Muscle layer of duodenum (tissue), 2 donors: Measurements from ENCODE around the gene DNAJC2.

Experiments used
- H3K27ac ChIP-seq: one replicate; pipeline ENCODE4 v1.7.0; 2013; ENCODE audit warnings: mild to moderate bottlenecking, low read length
- H3K27me3 ChIP-seq: one replicate; pipeline ENCODE4 v1.7.0; 2013; ENCODE audit warnings: low read depth, mild to moderate bottlenecking, control low read depth, low read length
- H3K36me3 ChIP-seq, 2 donors: one replicate each; pipeline ENCODE4 v1.7.0; 2013; ENCODE audit warnings: low read length in 2 of 2, control low read depth in 1 of 2, mild to moderate bottlenecking in 1 of 2; ENCODE audit not compliant: insufficient read depth in 2 of 2, control insufficient read depth in 1 of 2
- H3K4me1 ChIP-seq, 2 donors: one replicate each; pipeline ENCODE4 v1.7.0; 2013; ENCODE audit warnings: low read length in 2 of 2, mild to moderate bottlenecking in 2 of 2, control low read depth in 1 of 2, moderate library complexity in 1 of 2; ENCODE audit not compliant: insufficient read depth in 2 of 2, control insufficient read depth in 1 of 2
- H3K4me3 ChIP-seq, 2 donors: one replicate each; pipeline ENCODE4 v1.7.0; 2013; ENCODE audit warnings: low read length in 2 of 2, low read depth in 1 of 2, mild to moderate bottlenecking in 1 of 2
- H3K9me3 ChIP-seq, 2 donors: one replicate each; pipeline ENCODE4 v1.7.0; 2013; ENCODE audit warnings: low read length in 2 of 2, control low read depth in 1 of 2, mild to moderate bottlenecking in 1 of 2; ENCODE audit not compliant: control insufficient read depth in 1 of 2
- donor health status: healthy.

The DNAJC2 gene, protein sequence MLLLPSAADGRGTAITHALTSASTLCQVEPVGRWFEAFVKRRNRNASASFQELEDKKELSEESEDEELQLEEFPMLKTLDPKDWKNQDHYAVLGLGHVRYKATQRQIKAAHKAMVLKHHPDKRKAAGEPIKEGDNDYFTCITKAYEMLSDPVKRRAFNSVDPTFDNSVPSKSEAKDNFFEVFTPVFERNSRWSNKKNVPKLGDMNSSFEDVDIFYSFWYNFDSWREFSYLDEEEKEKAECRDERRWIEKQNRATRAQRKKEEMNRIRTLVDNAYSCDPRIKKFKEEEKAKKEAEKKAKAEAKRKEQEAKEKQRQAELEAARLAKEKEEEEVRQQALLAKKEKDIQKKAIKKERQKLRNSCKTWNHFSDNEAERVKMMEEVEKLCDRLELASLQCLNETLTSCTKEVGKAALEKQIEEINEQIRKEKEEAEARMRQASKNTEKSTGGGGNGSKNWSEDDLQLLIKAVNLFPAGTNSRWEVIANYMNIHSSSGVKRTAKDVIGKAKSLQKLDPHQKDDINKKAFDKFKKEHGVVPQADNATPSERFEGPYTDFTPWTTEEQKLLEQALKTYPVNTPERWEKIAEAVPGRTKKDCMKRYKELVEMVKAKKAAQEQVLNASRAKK

GRCh38 chr7:103344453-103345149 lies at the start of gene DNAJC2:
DNAJC2 (minus strand) TSS chr7:103344767; CDS start chr7:103344622, 145 bp downstream.
- peak within 1 kb of the TSS; percentile 90 to 93 for H3K4me3 ChIP-seq
- H3K9me3 ChIP-seq, result no peaks in the 10 kb centered on the region
- peaks cover 11 to 33% of the 10 kb centered on the region in 2 donors for H3K4me1 ChIP-seq
- peak within 1 kb of the TSS; percentile 90 for H3K27ac ChIP-seq
- H3K36me3 ChIP-seq, result peaks cover 11 to 22% of the 10 kb centered on the region in 2 donors
- no peaks in the 10 kb centered on the region for H3K27me3 ChIP-seq

DNA sequence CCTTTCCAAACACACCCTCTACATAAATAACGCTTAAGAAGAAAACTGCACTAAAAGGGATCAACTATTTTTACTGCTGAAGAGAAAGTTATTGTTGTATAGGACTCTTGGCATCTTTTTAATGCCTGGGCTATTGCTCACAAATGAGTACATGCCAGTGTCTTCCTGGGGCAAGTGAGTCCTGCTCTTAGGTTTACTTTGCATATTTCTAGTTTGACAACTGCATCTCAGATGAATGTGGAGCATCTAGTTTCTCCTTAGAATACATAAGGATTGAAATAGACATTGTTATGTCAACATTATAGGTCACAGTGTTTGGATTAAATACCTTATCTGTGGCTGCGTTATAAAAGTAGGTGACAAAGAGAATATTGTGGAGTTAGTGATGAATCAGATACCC lies 47.4 kb upstream of the DNAJC2 start:
- Histone ChIP-seq H3K36me3 (no peaks in the 10 kb centered on the region), H3K4me3 (no peak overlapping the region), H3K9me3 (no peaks in the 10 kb centered on the region), H3K27ac (no peak overlapping the region), H3K27me3 (no peaks in the 10 kb centered on the region), H3K4me1 (no peaks in the 10 kb centered on the region)

DNA sequence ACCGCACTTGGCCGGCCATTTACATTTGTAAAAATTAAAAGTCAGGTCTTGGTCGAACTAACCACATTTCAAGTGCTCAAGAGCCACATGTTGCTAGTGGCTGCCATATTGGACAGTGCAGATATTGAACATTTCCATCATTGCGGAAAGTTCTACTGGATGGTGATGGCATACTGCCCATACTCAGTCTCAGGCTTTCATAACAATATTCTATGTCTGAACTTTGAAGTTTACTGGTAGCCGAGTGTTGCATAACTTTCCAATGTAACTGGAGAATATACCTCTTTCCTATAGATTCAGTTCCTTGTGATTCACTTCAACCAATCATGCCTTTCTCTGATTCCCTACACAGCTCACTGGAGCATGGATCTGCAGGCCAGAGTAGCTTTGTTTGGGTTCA lies 46.6 kb upstream of the DNAJC2 start:
- H3K27me3 ChIP-seq, result no peaks in the 10 kb centered on the region
- no peaks in the 10 kb centered on the region for H3K9me3 ChIP-seq
- no peak overlapping the region for H3K27ac ChIP-seq
- H3K4me3 ChIP-seq, result no peak overlapping the region
- no peaks in the 10 kb centered on the region for H3K36me3 ChIP-seq
- H3K4me1 ChIP-seq, result no peaks in the 10 kb centered on the region

DNA sequence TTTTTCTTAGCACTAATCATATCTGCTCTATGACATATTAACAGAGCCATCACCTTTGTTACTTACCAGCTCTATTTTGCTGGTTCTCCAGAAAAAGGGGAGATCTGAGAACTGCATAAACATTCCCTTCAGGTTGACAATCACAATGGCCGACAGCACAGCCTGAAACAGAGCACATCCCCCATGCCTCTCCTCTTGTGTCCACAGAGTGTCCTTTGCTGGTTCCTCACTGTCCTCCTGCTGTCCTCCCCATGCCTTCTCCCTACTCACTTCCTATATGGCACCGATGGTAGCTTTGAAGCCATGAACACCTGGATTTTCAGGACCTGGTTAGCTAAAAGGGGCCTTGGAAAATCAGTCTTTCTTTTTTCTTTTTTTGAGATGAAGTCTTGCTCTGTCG lies 44.7 kb upstream of the DNAJC2 start:
- Histone ChIP-seq H3K36me3 (no peaks in the 10 kb centered on the region), H3K27ac (no peak overlapping the region), H3K4me1 (no peaks in the 10 kb centered on the region), H3K4me3 (no peak overlapping the region), H3K9me3 (no peaks in the 10 kb centered on the region), H3K27me3 (no peaks in the 10 kb centered on the region)

DNA sequence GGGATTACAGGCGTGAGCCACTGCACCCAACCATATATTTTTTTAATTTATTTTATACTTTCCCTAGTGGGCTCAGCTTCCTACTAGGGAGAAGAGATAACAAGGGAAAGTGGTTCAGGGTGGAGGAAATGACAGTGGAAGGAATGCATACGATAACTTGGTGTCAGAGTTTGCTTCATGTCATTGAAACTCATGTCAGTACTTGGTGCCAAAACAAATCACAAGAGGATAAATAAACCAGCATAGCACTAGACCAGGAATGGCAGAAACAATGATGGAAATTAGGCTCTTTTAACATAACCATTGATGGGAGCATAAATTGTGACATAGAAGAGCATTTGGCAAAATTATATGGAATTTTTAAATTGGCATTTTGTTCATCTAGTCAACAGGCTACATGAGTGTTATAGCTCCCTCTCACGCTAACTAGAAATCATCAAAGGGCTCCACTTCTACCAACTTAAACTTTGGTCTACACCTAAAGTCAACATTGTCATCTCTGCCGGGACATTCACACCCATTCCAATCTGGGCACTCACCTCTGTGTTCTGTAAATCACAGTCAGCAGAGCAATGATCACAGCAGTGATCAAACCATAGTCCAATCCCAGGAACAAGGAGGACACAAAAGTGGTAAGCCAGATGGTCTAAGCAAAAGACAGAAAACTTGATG lies 44.0 kb upstream of the DNAJC2 start:
- H3K4me3 ChIP-seq, result no peak overlapping the region
- H3K27me3 ChIP-seq, result no peaks in the 10 kb centered on the region
- H3K36me3 ChIP-seq, result no peaks in the 10 kb centered on the region
- no peaks in the 10 kb centered on the region for H3K4me1 ChIP-seq
- no peaks in the 10 kb centered on the region for H3K9me3 ChIP-seq
- no peak overlapping the region for H3K27ac ChIP-seq

- no peak overlapping the region for H3K27ac ChIP-seq
- no peaks in the 10 kb centered on the region for H3K9me3 ChIP-seq
- H3K36me3 ChIP-seq, result no peaks in the 10 kb centered on the region
- H3K4me3 ChIP-seq, result no peak overlapping the region
- no peaks in the 10 kb centered on the region for H3K27me3 ChIP-seq
- H3K4me1 ChIP-seq, result no peaks in the 10 kb centered on the region
These were observed 42.7 kb upstream of the DNAJC2 start for GRCh38 chr7:103387242-103387641.

- no peaks in the 10 kb centered on the region for H3K4me1 ChIP-seq
- no peaks in the 10 kb centered on the region for H3K9me3 ChIP-seq
- no peak overlapping the region for H3K27ac ChIP-seq
- H3K27me3 ChIP-seq, result no peaks in the 10 kb centered on the region
- H3K36me3 ChIP-seq, result no peaks in the 10 kb centered on the region
- no peak overlapping the region for H3K4me3 ChIP-seq
These were observed 37.5 kb upstream of the DNAJC2 start for GRCh38 chr7:103382032-103382402.

DNA sequence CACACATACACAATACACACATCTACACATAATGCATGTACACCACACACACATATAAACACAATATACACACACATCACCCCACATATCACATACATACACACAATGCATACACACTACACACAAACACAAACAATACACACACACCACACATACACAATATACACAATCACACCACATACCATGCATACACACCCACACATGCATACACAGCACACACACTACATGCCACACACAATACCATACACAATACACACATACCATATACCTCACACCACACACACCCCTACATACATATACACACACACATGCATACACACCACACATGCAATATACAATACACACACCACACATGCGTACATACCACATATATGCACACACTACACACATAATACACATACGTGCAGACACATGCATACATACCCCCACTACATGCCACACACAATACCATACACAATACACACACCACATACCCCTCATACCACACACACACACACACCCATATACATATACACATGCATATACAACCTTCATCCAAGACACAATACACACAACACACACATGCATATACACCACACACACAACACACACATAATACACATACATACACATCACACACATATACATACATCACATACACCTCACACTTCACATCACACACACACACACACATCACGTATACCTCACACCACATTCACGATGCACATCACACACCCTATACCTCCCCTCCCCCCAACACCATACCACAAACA lies 36.9 kb upstream of the DNAJC2 start:
- Histone ChIP-seq H3K36me3 (no peaks in the 10 kb centered on the region), H3K9me3 (no peaks in the 10 kb centered on the region), H3K4me1 (no peaks in the 10 kb centered on the region), H3K4me3 (no peak overlapping the region), H3K27me3 (no peaks in the 10 kb centered on the region), H3K27ac (no peak overlapping the region)

DNA sequence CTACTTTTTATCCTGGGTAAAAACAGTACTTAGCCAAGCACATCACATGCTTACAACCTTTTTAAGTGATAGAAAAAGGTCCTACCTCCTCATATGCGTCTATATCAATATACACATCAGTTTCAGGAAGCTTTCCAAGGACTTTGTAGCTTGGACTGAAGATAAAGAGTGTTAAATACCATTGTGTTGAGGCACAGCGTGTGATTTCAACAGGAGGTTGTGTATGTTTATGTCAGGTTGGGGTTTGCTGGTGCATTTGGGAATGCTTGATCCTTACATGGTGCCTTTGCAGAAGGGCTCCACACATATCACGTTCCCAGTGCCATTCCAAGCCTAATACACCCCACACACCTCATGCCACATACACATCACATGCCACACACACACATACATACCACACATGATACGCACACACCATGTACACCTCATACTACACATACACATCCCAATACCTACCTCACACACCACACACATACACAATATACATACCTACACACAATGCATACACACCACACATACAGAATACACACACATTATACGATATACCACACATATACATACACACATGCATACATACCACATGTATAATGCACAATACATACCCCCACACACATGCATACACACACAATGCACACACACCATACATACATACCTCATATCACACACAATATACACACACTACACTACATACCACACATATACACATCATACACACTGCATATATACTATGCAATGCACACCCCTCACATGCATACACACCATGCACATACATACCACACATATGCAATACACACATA lies 36.0 kb upstream of the DNAJC2 start:
- Histone ChIP-seq H3K27me3 (no peaks in the 10 kb centered on the region), H3K36me3 (no peaks in the 10 kb centered on the region), H3K27ac (no peak overlapping the region), H3K4me3 (no peak overlapping the region), H3K9me3 (no peaks in the 10 kb centered on the region), H3K4me1 (no peaks in the 10 kb centered on the region)

- no peaks in the 10 kb centered on the region for H3K36me3 ChIP-seq
- no peaks in the 10 kb centered on the region for H3K9me3 ChIP-seq
- no peaks in the 10 kb centered on the region for H3K27me3 ChIP-seq
- H3K27ac ChIP-seq, result no peak overlapping the region
- no peak overlapping the region for H3K4me3 ChIP-seq
- H3K4me1 ChIP-seq, result no peaks in the 10 kb centered on the region
These were observed 34.9 kb upstream of the DNAJC2 start for GRCh38 chr7:103379270-103379975.
